Memory B cell (primary cell): ENCODE results near the gene GRB14.

ENCODE experiments used
- ATAC-seq: fragments of 150-1000 bp; cut with Tn5 transposase; 2 replicates; pipeline ENCODE4 v1.10.0; 2021; ENCODE audit warnings: low read depth, mild to moderate bottlenecking, moderate library complexity
- DNase-seq, 2 donors: peaks; one replicate each; pipeline ENCODE4 v3.0.0; 2022; ENCODE audit warnings: low spot score in 2 of 2
- H3K27ac Mint-ChIP-seq: one replicate; pipeline ENCODE4 v1.8.0; 2022; ENCODE audit warnings: mild to moderate bottlenecking, moderate library complexity, mixed read lengths
- H3K27me3 Mint-ChIP-seq: one replicate; pipeline ENCODE4 v1.8.0; 2022; ENCODE audit warnings: mixed read lengths
- H3K36me3 Mint-ChIP-seq: one replicate; pipeline ENCODE4 v1.8.0; 2022; ENCODE audit warnings: mild to moderate bottlenecking, mixed read lengths
- H3K4me1 Mint-ChIP-seq: one replicate; pipeline ENCODE4 v1.8.0; 2022; ENCODE audit warnings: mixed read lengths
- H3K4me3 Mint-ChIP-seq: one replicate; pipeline ENCODE4 v1.8.0; 2022; ENCODE audit warnings: mild to moderate bottlenecking, moderate library complexity, mixed read lengths
- H3K9me3 Mint-ChIP-seq: one replicate; pipeline ENCODE4 v1.8.0; 2022; ENCODE audit warnings: mixed read lengths

The GRB14 gene

DNA sequence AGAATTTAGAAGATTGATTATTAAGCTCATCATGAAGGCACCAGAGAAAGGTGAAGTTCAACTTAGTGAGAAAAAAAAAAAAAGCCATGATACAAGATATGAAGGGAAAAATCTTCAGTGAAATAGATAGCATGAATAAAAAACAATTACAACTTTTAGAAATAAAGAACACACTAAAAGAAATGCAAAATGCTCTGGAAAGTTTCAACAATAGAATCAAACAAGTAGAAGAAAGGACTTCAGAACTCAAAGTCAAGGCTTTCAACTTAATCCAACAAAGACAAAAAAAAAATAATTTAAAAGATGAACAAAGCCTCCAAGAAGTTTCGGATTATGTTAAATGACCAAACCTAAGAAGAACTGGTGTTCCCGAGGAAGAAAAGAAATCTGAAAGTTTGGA, 105.5 kb downstream of the GRB14 start:
- DNase-seq = no peak
- no peak overlapping the region for H3K4me3 Mint-ChIP-seq
- no peaks in the 10 kb centered on the region for H3K4me1 Mint-ChIP-seq

DNA sequence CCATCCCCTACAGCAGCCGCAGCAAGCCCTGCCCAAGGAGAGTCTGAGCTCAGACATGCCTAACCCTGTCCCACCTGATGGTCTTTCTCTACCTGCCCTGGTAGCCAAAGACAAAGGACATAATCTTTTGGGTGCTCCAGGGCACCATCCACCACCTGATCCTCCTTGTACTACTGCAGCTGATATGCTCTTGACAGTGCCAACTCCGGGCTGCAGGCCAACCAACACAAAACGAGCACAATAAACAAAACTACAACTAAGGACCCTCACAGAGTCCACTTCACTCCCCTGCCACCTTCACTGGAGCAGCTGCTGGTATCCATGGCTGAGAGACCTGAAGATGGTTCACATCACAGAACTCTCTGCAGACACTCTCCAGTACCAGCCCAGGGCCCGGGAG, 106.3 kb downstream of the GRB14 start:
- no peak for DNase-seq
- H3K9me3 Mint-ChIP-seq = peaks cover 8% of the 10 kb centered on the region
- no peak for ATAC-seq
- H3K27me3 Mint-ChIP-seq = no peaks in the 10 kb centered on the region
- H3K4me3 Mint-ChIP-seq = no peak overlapping the region
- no peaks in the 10 kb centered on the region for H3K36me3 Mint-ChIP-seq
- H3K4me1 Mint-ChIP-seq = no peaks in the 10 kb centered on the region
- no peak overlapping the region for H3K27ac Mint-ChIP-seq

More for the DNA sequence above, 105.5 kb downstream of the GRB14 start:
- no peak for ATAC-seq
- Mint-ChIP-seq H3K9me3 (peaks cover 8% of the 10 kb centered on the region), H3K27ac (no peak overlapping the region), H3K36me3 (no peaks in the 10 kb centered on the region), H3K27me3 (no peaks in the 10 kb centered on the region)

- Mint-ChIP-seq H3K4me3 (no peak overlapping the region), H3K27ac (no peak overlapping the region), H3K27me3 (no peaks in the 10 kb centered on the region), H3K4me1 (no peaks in the 10 kb centered on the region), H3K9me3 (peaks cover 8% of the 10 kb centered on the region), H3K36me3 (no peaks in the 10 kb centered on the region)
- ATAC-seq = no peak
- no peak for DNase-seq
Measured at GRCh38 chr2:164514491-164514890, 106.8 kb downstream of the GRB14 start.

DNA sequence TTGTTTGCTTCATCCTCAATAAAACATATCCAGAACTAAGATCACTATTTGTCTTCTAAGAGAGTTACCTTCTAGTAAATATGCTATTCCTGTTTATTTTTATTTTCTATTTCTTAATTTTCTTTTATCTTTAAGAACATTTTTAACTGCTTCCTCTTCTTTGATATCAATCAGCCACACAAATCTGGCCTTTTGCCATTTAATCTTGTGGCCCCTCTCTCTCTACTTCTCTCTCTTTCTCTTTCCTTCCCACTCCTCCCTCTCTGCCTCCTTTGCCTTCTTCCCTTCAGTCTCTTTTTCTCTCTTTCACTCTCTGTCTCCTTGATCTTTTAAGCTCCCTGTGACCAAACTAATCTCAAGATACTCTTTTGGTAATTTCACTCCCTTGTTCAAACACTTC, 108.4 kb downstream of the GRB14 start:
- Mint-ChIP-seq H3K36me3 (no peaks in the 10 kb centered on the region), H3K4me3 (no peak overlapping the region), H3K27me3 (no peaks in the 10 kb centered on the region), H3K27ac (no peak overlapping the region), H3K9me3 (peaks cover 2% of the 10 kb centered on the region), H3K4me1 (no peaks in the 10 kb centered on the region)
- ATAC-seq = no peak
- DNase-seq = no peak

DNA sequence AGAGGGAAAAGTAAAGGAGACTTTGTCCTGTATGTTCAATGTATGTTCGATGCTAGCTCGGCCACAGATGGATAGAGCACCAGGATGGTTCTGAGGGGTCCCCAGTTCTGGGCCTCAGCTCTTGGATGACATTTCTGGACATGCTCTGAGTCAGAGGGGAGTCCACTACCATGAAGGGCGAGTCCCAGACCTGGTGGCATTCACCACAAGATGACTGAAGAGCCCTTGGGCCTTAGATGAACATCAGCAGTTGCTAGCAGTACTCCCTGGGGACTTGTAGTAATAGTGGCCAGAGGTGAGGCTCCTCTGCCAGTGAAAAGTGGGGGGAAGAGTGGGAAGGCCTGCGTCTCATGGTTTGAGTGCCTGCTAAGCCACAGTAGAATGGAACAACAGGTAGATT, 109.5 kb downstream of the GRB14 start:
- no peak for ATAC-seq
- Mint-ChIP-seq H3K9me3 (peaks cover 1% of the 10 kb centered on the region), H3K27ac (no peak overlapping the region), H3K36me3 (no peaks in the 10 kb centered on the region), H3K27me3 (no peaks in the 10 kb centered on the region), H3K4me3 (no peak overlapping the region), H3K4me1 (no peaks in the 10 kb centered on the region)
- no peak for DNase-seq

- H3K27ac Mint-ChIP-seq = no peak overlapping the region
- no peaks in the 10 kb centered on the region for H3K27me3 Mint-ChIP-seq
- DNase-seq (no peak), ATAC-seq (no peak)
- H3K36me3 Mint-ChIP-seq = no peaks in the 10 kb centered on the region
- peaks cover 1% of the 10 kb centered on the region for H3K9me3 Mint-ChIP-seq
- H3K4me1 Mint-ChIP-seq = no peaks in the 10 kb centered on the region
- no peak overlapping the region for H3K4me3 Mint-ChIP-seq
Measured at GRCh38 chr2:164510895-164511294, 110.4 kb downstream of the GRB14 start.

- Mint-ChIP-seq H3K27ac (no peak overlapping the region), H3K9me3 (peaks cover 1% of the 10 kb centered on the region), H3K27me3 (no peaks in the 10 kb centered on the region), H3K4me1 (no peaks in the 10 kb centered on the region), H3K4me3 (no peak overlapping the region), H3K36me3 (no peaks in the 10 kb centered on the region)
- DNase-seq (no peak), ATAC-seq (no peak)
Measured at GRCh38 chr2:164509137-164509877, 112.0 kb downstream of the GRB14 start.

- Mint-ChIP-seq H3K36me3 (no peaks in the 10 kb centered on the region), H3K9me3 (no peaks in the 10 kb centered on the region), H3K27me3 (peaks cover 2% of the 10 kb centered on the region), H3K27ac (no peak overlapping the region), H3K4me3 (no peak overlapping the region), H3K4me1 (no peaks in the 10 kb centered on the region)
- DNase-seq (no peak), ATAC-seq (no peak)
Measured at GRCh38 chr2:164504253-164504652, 117.0 kb downstream of the GRB14 start.

- Mint-ChIP-seq H3K4me3 (no peak overlapping the region), H3K27me3 (peaks cover 3% of the 10 kb centered on the region), H3K4me1 (no peaks in the 10 kb centered on the region), H3K9me3 (no peaks in the 10 kb centered on the region), H3K27ac (no peak overlapping the region), H3K36me3 (no peaks in the 10 kb centered on the region)
- no peak for DNase-seq
- no peak for ATAC-seq
Measured at GRCh38 chr2:164498836-164499235, 122.4 kb downstream of the GRB14 start.

DNA sequence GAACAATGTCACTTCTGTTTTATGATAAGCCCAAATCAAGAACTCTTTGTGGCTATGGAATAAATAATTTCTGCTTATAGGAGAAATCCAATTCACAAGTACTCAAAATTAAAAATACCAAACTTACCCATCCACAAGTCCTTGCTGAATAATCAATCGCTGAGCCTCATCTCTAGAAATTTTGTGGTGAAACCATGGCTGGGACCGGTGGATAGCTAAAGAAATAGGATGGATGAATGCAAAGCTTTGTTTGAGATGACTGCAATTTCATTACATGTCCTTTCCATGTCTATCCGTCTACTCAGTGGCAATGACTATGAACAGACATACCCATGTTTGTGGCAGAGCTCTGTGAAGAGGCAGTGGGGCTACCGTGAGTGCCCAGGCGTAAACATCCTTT, 124.4 kb downstream of the GRB14 start:
- DNase-seq (no peak), ATAC-seq (no peak)
- Mint-ChIP-seq H3K4me1 (no peaks in the 10 kb centered on the region), H3K4me3 (no peak overlapping the region), H3K27me3 (peaks cover 3% of the 10 kb centered on the region), H3K9me3 (no peaks in the 10 kb centered on the region), H3K36me3 (no peaks in the 10 kb centered on the region), H3K27ac (no peak overlapping the region)

DNA sequence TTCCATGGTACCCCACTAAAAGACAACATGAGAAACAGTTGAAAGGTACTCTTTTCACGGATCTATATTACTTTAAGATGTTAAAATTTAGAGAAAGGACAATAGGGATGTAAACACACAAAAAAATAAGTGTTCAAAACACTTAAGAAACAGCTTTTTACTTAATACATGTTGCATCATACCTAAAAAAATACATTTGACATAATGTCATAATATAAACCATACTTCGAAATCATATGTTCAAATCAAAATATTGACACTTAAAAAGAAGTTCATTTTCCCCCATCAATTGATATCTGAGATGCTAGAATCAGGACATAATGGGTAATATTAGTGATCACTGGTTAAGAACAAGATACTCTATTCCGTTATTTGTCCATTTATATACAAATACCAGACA, 124.9 kb downstream of the GRB14 start:
- Mint-ChIP-seq H3K9me3 (no peaks in the 10 kb centered on the region), H3K4me3 (no peak overlapping the region), H3K4me1 (no peaks in the 10 kb centered on the region), H3K27me3 (peaks cover 3% of the 10 kb centered on the region), H3K27ac (no peak overlapping the region), H3K36me3 (no peaks in the 10 kb centered on the region)
- ATAC-seq (no peak), DNase-seq (no peak)

DNA sequence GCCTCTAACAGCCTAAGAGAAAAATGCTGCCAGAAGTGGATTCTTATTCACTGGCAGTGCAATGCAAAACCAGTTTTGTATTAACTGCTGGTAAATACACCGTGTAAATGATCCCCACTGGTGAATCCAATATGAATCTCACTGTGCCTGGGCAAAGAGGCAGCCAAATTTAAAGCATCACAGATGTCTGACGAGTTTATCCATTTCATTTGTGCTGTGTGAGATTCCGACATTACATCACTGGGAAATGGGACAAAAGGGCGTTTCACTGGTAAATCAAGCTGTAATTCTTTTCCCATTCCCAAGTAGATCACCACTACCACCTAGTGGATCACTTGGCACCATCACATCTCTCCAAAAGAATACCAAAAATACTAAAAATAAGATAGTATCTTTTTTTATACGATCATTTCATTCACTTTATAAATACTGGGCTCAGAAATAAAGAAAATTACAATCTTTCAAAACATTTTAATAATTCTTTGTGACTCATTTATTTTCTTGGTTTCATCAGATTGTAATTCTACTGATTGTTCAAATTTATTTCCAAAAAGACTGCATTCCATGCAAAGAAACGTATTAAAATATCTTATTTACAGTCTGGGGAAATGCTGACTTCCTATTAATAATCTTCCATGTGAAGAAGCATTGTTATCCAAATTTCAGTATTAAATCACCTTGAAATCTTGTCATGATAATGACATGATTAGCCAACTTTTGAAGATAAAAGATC, 125.6 kb downstream of the GRB14 start:
- Mint-ChIP-seq H3K4me3 (no peak overlapping the region), H3K4me1 (no peaks in the 10 kb centered on the region), H3K36me3 (no peaks in the 10 kb centered on the region), H3K27me3 (peaks cover 3% of the 10 kb centered on the region), H3K9me3 (no peaks in the 10 kb centered on the region), H3K27ac (no peak overlapping the region)
- DNase-seq (no peak), ATAC-seq (no peak)

DNA sequence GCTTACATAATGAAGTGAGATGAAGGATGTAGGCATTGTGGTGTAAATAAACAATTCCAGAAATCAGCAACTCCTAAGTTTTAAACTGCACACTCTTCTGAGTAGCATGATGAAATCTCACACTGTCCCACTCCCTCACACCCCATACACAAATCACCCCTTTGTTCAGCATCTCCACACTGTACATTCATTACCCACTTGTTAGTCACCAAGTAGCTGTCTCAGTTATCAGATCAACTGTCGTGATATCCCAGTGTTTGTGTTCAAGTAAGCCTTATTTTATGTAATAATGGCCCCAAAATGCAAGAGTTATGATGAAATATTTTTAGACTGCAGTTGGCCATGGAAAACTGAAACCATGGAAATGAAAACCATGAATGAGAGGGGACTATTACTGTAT, 135.7 kb downstream of the GRB14 start:
- Mint-ChIP-seq H3K4me1 (no peaks in the 10 kb centered on the region), H3K36me3 (no peaks in the 10 kb centered on the region), H3K27ac (no peak overlapping the region), H3K4me3 (no peak overlapping the region), H3K9me3 (no peaks in the 10 kb centered on the region), H3K27me3 (no peaks in the 10 kb centered on the region)
- ATAC-seq (no peak), DNase-seq (no peak)

GRCh38 chr2:164479460-164479859, 141.8 kb downstream of the GRB14 start:
- DNase-seq (no peak), ATAC-seq (no peak)
- no peak overlapping the region for H3K4me3 Mint-ChIP-seq

GRCh38 chr2:164478205-164478604, 143.1 kb downstream of the GRB14 start:
- Mint-ChIP-seq H3K36me3 (no peaks in the 10 kb centered on the region), H3K4me1 (no peaks in the 10 kb centered on the region), H3K27ac (no peak overlapping the region), H3K4me3 (no peak overlapping the region), H3K9me3 (no peaks in the 10 kb centered on the region), H3K27me3 (no peaks in the 10 kb centered on the region)
- ATAC-seq (no peak), DNase-seq (no peak)

More at GRCh38 chr2:164479460-164479859, 141.8 kb downstream of the GRB14 start:
- no peaks in the 10 kb centered on the region for H3K36me3 Mint-ChIP-seq
- no peaks in the 10 kb centered on the region for H3K4me1 Mint-ChIP-seq
- H3K9me3 Mint-ChIP-seq = no peaks in the 10 kb centered on the region
- no peak overlapping the region for H3K27ac Mint-ChIP-seq
- H3K27me3 Mint-ChIP-seq = no peaks in the 10 kb centered on the region
